H1 (cell line): Measurements from ENCODE around the gene ARHGAP22. TPM values are rescaled to one million over a fixed set of nuclear protein-coding genes. Genes with fewer than 3 reads are reported as not detected.

Source experiments
- CTCF ChIA-PET: fragments of 300-600 bp; sonication (Branson Sonifier 250); formaldehyde crosslinking; loops from one replicate; lab custom pipeline; 2021; ENCODE audit not compliant: partially characterized antibody; lab: Charles Lee
- POLR2A ChIA-PET: fragments of 300-600 bp; sonication (Branson Sonifier 250); formaldehyde crosslinking; loops from one replicate; lab custom pipeline; 2021; ENCODE audit warnings: inconsistent platforms; ENCODE audit not compliant: partially characterized antibody; lab: Charles Lee
- DNase-seq, 2 experiments: peaks; one replicate each; pipeline versions ENCODE4 v3.0.0 to v3.0.0-alpha.2; 2010 to 2022; ENCODE audit warnings: low spot score in 2 of 2, low read depth in 1 of 2, mixed read lengths in 1 of 2
- FAIRE-seq: peaks from 2 replicates; lab custom pipeline; 2011; peaks lifted over from hg19 to GRCh38; lab: Jason Lieb, UNC
- H2AFZ ChIP-seq: 2 replicates; pipeline ENCODE4 v1.8.1; 2012; ENCODE audit warnings: low read length, inconsistent platforms
- H2AK5ac ChIP-seq: 2 replicates; pipeline ENCODE4 v1.6.1; 2013; ENCODE audit warnings: low read depth, low read length
- H2BK120ac ChIP-seq: replicated peaks from 2 replicates; pipeline ENCODE3; 2013; ENCODE audit warnings: low read depth, low read length, inconsistent platforms
- H2BK12ac ChIP-seq: 2 replicates; pipeline ENCODE4 v1.6.1; 2013; ENCODE audit warnings: low read depth, low read length
- H2BK15ac ChIP-seq: 2 replicates; pipeline ENCODE4 v1.6.1; 2013; ENCODE audit warnings: low read length
- H2BK20ac ChIP-seq: 2 replicates; pipeline ENCODE4 v1.6.1; 2013; ENCODE audit warnings: low read length
- H2BK5ac ChIP-seq: 2 replicates; pipeline ENCODE4 v1.6.1; 2013; ENCODE audit warnings: low read depth, low read length
- H3K14ac ChIP-seq: 2 replicates; pipeline ENCODE4 v1.6.1; 2013; ENCODE audit warnings: inconsistent platforms; ENCODE audit not compliant: insufficient read length
- H3K18ac ChIP-seq: 2 replicates; pipeline ENCODE4 v1.6.1; 2013; ENCODE audit warnings: low read length; ENCODE audit errors: extremely low read depth
- H3K23ac ChIP-seq: 2 replicates; pipeline ENCODE4 v1.6.1; 2013; ENCODE audit warnings: inconsistent platforms; ENCODE audit not compliant: insufficient read length
- H3K23me2 ChIP-seq: 2 replicates; pipeline ENCODE4 v1.6.1; 2013; ENCODE audit warnings: low read depth, low read length
- H3K27ac ChIP-seq: 2 replicates; pipeline ENCODE4 v1.6.1; 2011; ENCODE audit warnings: low read depth, low read length, inconsistent platforms
- H3K27me3 ChIP-seq, 4 experiments: replicated peaks in 1 of 4; 1 replicate in 1 of 4; 2 replicates in 3 of 4; pipeline versions ENCODE4 v1.6.1 to v1.8.1; 2011 to 2013; ENCODE audit warnings: low read length in 3 of 4, mild to moderate bottlenecking in 3 of 4, inconsistent platforms in 2 of 4, mixed read lengths in 2 of 4, moderate library complexity in 1 of 4; ENCODE audit not compliant: control insufficient read depth in 3 of 4, insufficient read depth in 3 of 4; ENCODE audit errors: extremely low read depth in 1 of 4
- H3K36me3 ChIP-seq, 4 experiments: 2 replicates each; pipeline versions ENCODE4 v1.6.1 to v1.8.1; 2011 to 2013; ENCODE audit warnings: mild to moderate bottlenecking in 4 of 4, low read length in 3 of 4, moderate library complexity in 2 of 4, control low read depth in 1 of 4, inconsistent platforms in 1 of 4; ENCODE audit not compliant: insufficient read depth in 4 of 4, control insufficient read depth in 2 of 4
- H3K4ac ChIP-seq: replicated peaks from 2 replicates; pipeline ENCODE3; 2013; ENCODE audit warnings: low read length, low read depth, mixed read lengths, inconsistent platforms; ENCODE audit not compliant: insufficient read length
- H3K4me1 ChIP-seq, 4 experiments: replicated peaks in 1 of 4; 1 replicate in 1 of 4; 2 replicates in 3 of 4; pipeline versions ENCODE4 v1.6.1 to v1.8.1; 2011 to 2013; ENCODE audit warnings: low read length in 3 of 4, inconsistent platforms in 2 of 4, mixed read lengths in 1 of 4; ENCODE audit not compliant: insufficient read depth in 4 of 4, control insufficient read depth in 3 of 4
- H3K4me2 ChIP-seq, 2 experiments: 2 replicates each; pipeline versions ENCODE4 v1.6.1 to v1.8.1; 2011 to 2013; ENCODE audit warnings: low read depth in 2 of 2, low read length in 2 of 2, control low read depth in 1 of 2, inconsistent platforms in 1 of 2, mild to moderate bottlenecking in 1 of 2; ENCODE audit not compliant: insufficient read depth in 1 of 2
- H3K4me3 ChIP-seq, 4 experiments: fragments of 200-600, 300-600 bp in 1 of 4; sonication (generic), shearing (Covaris generic), sonication (Bioruptor Twin) in 1 of 4; 2 replicates each; pipeline versions ENCODE4 v1.5.1 to v1.8.1; 2011 to 2016; ENCODE audit warnings: low read length in 4 of 4, low read depth in 3 of 4, control low read depth in 2 of 4, inconsistent platforms in 2 of 4, mild to moderate bottlenecking in 2 of 4, mixed read lengths in 1 of 4, moderate library complexity in 1 of 4; ENCODE audit not compliant: insufficient read depth in 2 of 4; ENCODE audit errors: extremely low read depth in 1 of 4
- H3K56ac ChIP-seq: replicated peaks from 2 replicates; pipeline ENCODE3; 2013; ENCODE audit warnings: low read depth, mild to moderate bottlenecking, mixed read lengths, low read length, inconsistent platforms; ENCODE audit not compliant: insufficient read length
- H3K79me1 ChIP-seq: 2 replicates; pipeline ENCODE4 v1.6.1; 2013; ENCODE audit warnings: low read depth, low read length, control low read depth
- H3K79me2 ChIP-seq, 2 experiments: 2 replicates each; pipeline versions ENCODE4 v1.6.1 to v1.8.1; 2012 to 2013; ENCODE audit warnings: low read length in 2 of 2, mild to moderate bottlenecking in 2 of 2, inconsistent platforms in 1 of 2; ENCODE audit not compliant: insufficient read depth in 2 of 2, control insufficient read depth in 1 of 2
- H3K9ac ChIP-seq, 4 experiments: replicated peaks in 1 of 4; 1 replicate in 1 of 4; 2 replicates in 3 of 4; pipeline versions ENCODE4 v1.6.1 to v1.8.1; 2011 to 2013; ENCODE audit warnings: low read depth in 3 of 4, low read length in 3 of 4, control low read depth in 2 of 4, mild to moderate bottlenecking in 2 of 4, moderate library complexity in 2 of 4, inconsistent platforms in 1 of 4; ENCODE audit errors: extremely low read depth in 1 of 4
- H3K9me3 ChIP-seq, 2 experiments: 2 replicates each; pipeline versions ENCODE4 v1.6.1 to v1.8.1; 2012 to 2013; ENCODE audit warnings: mild to moderate bottlenecking in 2 of 2, moderate library complexity in 2 of 2, control low read depth in 1 of 2, inconsistent platforms in 1 of 2, low read depth in 1 of 2, low read length in 1 of 2, mixed read lengths in 1 of 2; ENCODE audit not compliant: insufficient read depth in 2 of 2
- H4K20me1 ChIP-seq, 2 experiments: replicated peaks in 1 of 2; 2 replicates each; pipeline versions ENCODE3 to v1.8.1; 2011 to 2013; ENCODE audit warnings: inconsistent platforms in 2 of 2, low read length in 2 of 2, mild to moderate bottlenecking in 1 of 2; ENCODE audit not compliant: insufficient read depth in 2 of 2, control insufficient read depth in 1 of 2
- H4K5ac ChIP-seq: 2 replicates; pipeline ENCODE4 v1.6.1; 2013; ENCODE audit warnings: low read length, low read depth, mixed read lengths, inconsistent platforms; ENCODE audit not compliant: insufficient read length
- H4K8ac ChIP-seq: 2 replicates; pipeline ENCODE4 v1.8.0; 2013; ENCODE audit warnings: mild to moderate bottlenecking, moderate library complexity, low read length, inconsistent platforms; ENCODE audit not compliant: insufficient read depth; ENCODE audit errors: extremely low read depth
- H4K91ac ChIP-seq: replicated peaks from 2 replicates; pipeline ENCODE3; 2013; ENCODE audit warnings: low read length, mixed read lengths, inconsistent platforms; ENCODE audit not compliant: insufficient read length
- ASH2L ChIP-seq: fragments of 200-600, 300-600 bp; sonication (generic); IDR thresholded peaks from one replicate; pipeline ENCODE4 v1.7.1; 2017; ENCODE audit warnings: low read length
- CEBPB ChIP-seq: IDR thresholded peaks from 2 replicates; pipeline ENCODE4 v1.6.1; 2012; ENCODE audit warnings: low read depth, low read length
- JUN ChIP-seq: IDR thresholded peaks from 2 replicates; pipeline ENCODE4 v1.6.1; 2011; ENCODE audit warnings: low read depth, mild to moderate bottlenecking, improper control_type of control experiment, low read length
- KDM1A ChIP-seq: fragments of 200-600, 300-600 bp; sonication (generic); IDR thresholded peaks from 2 replicates; pipeline ENCODE4 v1.7.1; 2016; ENCODE audit warnings: mild to moderate bottlenecking, low read length, borderline replicate concordance
- SAP30 ChIP-seq: fragments of 300-600 bp; sonication (generic); IDR thresholded peaks from 2 replicates; pipeline ENCODE4 v1.7.1; 2012; ENCODE audit warnings: low read length, moderate library complexity, mild to moderate bottlenecking, inconsistent platforms; ENCODE audit not compliant: insufficient read depth, insufficient replicate concordance
- SIRT6 ChIP-seq: IDR thresholded peaks from one replicate; pipeline ENCODE4 v1.7.1; 2012; ENCODE audit warnings: low read length, inconsistent platforms
- SP2 ChIP-seq: IDR thresholded peaks from 2 replicates; pipeline ENCODE4 v1.6.1; 2012; ENCODE audit warnings: mild to moderate bottlenecking, low read length, inconsistent platforms
- SRF ChIP-seq: IDR thresholded peaks from 2 replicates; pipeline ENCODE4 v1.6.1; 2011; ENCODE audit warnings: mild to moderate bottlenecking, low read depth, low read length, moderate library complexity
- TAF7 ChIP-seq: optimal IDR thresholded peaks from 2 replicates; pipeline ENCODE3; 2011; ENCODE audit warnings: low read depth, mild to moderate bottlenecking, inconsistent platforms, low read length, moderate library complexity, borderline replicate concordance
- TBP ChIP-seq: IDR thresholded peaks from 2 replicates; pipeline ENCODE4 v1.6.1; 2011; ENCODE audit warnings: low read depth, low read length, improper control_type of control experiment
- ZNF274 ChIP-seq: IDR thresholded peaks from 2 replicates; pipeline ENCODE4 v1.7.0; 2012; ENCODE audit warnings: low read length, borderline replicate concordance; ENCODE audit errors: extremely low read depth
- WGBS, 2 experiments: shearing (Covaris generic) in 1 of 2; methylation state at CpG; one replicate each; pipeline versions ENCODE4 v1.1.6 to v1.1.7; 2013 to 2015; ENCODE audit warnings: low lambda C conversion rate in 2 of 2, mixed read lengths in 2 of 2, inconsistent platforms in 1 of 2, low coverage in 1 of 2, missing lambda C conversion rate in 1 of 2; ENCODE audit not compliant: insufficient replicate concordance in 2 of 2, insufficient coverage in 1 of 2, insufficient read length in 1 of 2; ENCODE audit errors: extremely low coverage in 1 of 2, missing lambda C conversion rate in 1 of 2; 5-methylcytosine and 5-hydroxymethylcytosine counted together
- polyA plus RNA-seq, 7 experiments: library from polyadenylated mRNA; depleted of rRNA in 3 of 7; stranded (reverse) in 5 of 7; unstranded in 2 of 7; fragments of >200 nt in 5 of 7; fragments of 200-250 nt in 2 of 7; gene quantifications; 1 replicate in 5 of 7; 2 replicates in 1 of 7; 4 replicates in 1 of 7; pipeline versions ENCODE4 v1.2.1 to v1.2.3, GENCODE V29; 2011 to 2013; ENCODE audit warnings: missing spikeins in 2 of 7, mixed read lengths in 2 of 7
- total RNA-seq: library from RNA; stranded (reverse); fragmentation: NEBNext Ultra II Directional; extraction: Animal tissue kit (Norgen Biotek cat#: 25700); gene quantifications from 2 replicates; pipeline ENCODE4 v1.2.1, GENCODE V29; 2021
- TF ChIP-seq, protein P1 (sequence below): IDR thresholded peaks from 2 replicates; pipeline ENCODE4 v1.6.1; 2011; ENCODE audit warnings: low read length, improper control_type of control experiment

Gene ARHGAP22
- total and polyA plus RNA-seq, 2 of the 8 experiments (the other 6 are each of a cell fraction or from before 2014, with no cell fraction given) = 3.6 to 11.2 TPM

DNA sequence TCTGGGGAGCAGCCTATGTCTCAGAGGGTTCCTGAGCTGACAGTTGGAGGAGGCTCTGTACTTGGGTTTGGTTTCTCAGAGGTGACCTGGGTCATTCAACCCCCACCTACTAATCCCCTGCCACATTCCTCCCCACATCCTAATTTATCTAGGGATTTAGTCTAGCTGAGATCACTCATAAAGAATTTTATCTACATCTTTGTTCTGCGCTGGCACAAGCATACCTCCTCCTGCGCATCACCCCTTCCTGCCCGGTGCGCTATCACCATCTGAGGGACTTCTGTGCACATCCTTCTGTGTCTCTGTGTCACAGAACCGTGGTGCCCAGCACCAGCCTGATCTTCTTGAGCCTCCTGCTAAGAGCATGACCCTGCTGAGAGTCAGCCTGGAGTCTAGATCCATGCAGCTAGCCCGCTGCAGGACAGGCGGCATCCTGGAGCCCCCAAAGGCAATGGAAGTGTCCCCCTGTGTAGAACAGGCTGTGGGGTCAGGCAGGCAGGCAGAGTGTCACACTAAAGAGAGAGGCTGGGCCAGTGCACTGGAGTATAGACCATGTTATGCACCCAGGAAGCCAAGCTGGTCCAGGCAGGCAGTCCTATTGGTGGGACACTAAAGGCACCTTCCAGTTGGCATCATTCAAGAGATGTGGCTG lies 63.6 kb downstream of the ARHGAP22 start:
- Histone ChIP-seq H3K27ac (no peak overlapping the region), H3K9ac (no peak overlapping the region), H3K4ac (no peak overlapping the region), H3K4me3 (no peak overlapping the region), H3K9me3 (no peaks in the 10 kb centered on the region), H4K5ac (no peak overlapping the region), H3K23me2 (no peaks in the 10 kb centered on the region; the same call in 1 of the 2 replicates), H3K56ac (no peak overlapping the region), H2BK120ac (no peak overlapping the region), H3K27me3 (no peaks in the 10 kb centered on the region), H3K79me2 (no peaks in the 10 kb centered on the region), H2BK12ac (peak overlapping the region; percentile 94; the same call in 1 of the 2 replicates), H2BK15ac (peak overlapping the region; percentile 99), H4K20me1 (no peaks in the 10 kb centered on the region), H3K4me2 (no peak overlapping the region), H3K36me3 (no peaks in the 10 kb centered on the region), H2AFZ (no peak overlapping the region), H2BK5ac (peak overlapping the region; percentile 60; the same call in 1 of the 2 replicates), H4K8ac (peak overlapping the region; percentile 45), H4K91ac (peak overlapping the region; percentile 68), H3K79me1 (no peaks in the 10 kb centered on the region), H3K23ac (no peak overlapping the region), H3K4me1 (peaks cover 0 to 28% (median 17%) of the 10 kb centered on the region in 4 experiments; a peak in 6 of 7 replicates), H3K14ac (no peak overlapping the region), H3K18ac (0 out of 2 replicates have a peak overlapping the region, but pooled peaks have one; percentile 15), H2BK20ac (peak overlapping the region; percentile 96; the same call in 1 of the 2 replicates), H2AK5ac (peak overlapping the region; percentile 72; the same call in 1 of the 2 replicates)
- DNase-seq (peak in 1 of 2 experiments; percentile 30), FAIRE-seq (no peak)
- CTCF ChIA-PET = interaction anchor here (0.9 to 8.7 kb wide), 6 partner anchors 10 to 251 kb away, joined by 3 to 127 read pairs (median 12); no protein-coding TSS in a partner anchor
- POLR2A ChIA-PET = interaction anchor here (1.3 kb wide), 1 partner anchor 99 kb away, joined by 3 read pairs; no protein-coding TSS in a partner anchor
- 97% methylated on average over 7 of the region's 7 CpGs; no CpG with 5 or more reads in 1 of the 2 experiments for WGBS, 2 experiments
- TF ChIP-seq ZNF274 (no peak), SP2 (no peak), KDM1A (no peak), TBP (no peak), CEBPB (no peak), SAP30 (no peak), SIRT6 (no peak), SRF (no peak), JUN (no peak), TAF7 (no peak), ASH2L (no peak)
- TF ChIP-seq, protein P1, sequence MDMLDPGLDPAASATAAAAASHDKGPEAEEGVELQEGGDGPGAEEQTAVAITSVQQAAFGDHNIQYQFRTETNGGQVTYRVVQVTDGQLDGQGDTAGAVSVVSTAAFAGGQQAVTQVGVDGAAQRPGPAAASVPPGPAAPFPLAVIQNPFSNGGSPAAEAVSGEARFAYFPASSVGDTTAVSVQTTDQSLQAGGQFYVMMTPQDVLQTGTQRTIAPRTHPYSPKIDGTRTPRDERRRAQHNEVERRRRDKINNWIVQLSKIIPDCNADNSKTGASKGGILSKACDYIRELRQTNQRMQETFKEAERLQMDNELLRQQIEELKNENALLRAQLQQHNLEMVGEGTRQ = no peak
